H9 (cell line): ENCODE data around the gene DAB1. TPM values are rescaled to one million over a fixed set of nuclear protein-coding genes. Genes with fewer than 3 reads are reported as not detected.

Source experiments
- DNase-seq: peaks from one replicate; pipeline ENCODE4 v3.0.0-alpha.2; 2017
- H2AFZ ChIP-seq: one replicate; pipeline ENCODE4 v1.6.1; 2013; ENCODE audit warnings: mild to moderate bottlenecking, low read length, control low read depth, moderate library complexity
- H2AK5ac ChIP-seq: 2 replicates; pipeline ENCODE4 v1.6.1; 2013; ENCODE audit warnings: low read length, control low read depth, mixed read lengths; ENCODE audit not compliant: insufficient read length
- H2BK120ac ChIP-seq: one replicate; pipeline ENCODE4 v1.6.1; 2013; ENCODE audit warnings: low read depth, mild to moderate bottlenecking, low read length, control low read depth, inconsistent platforms; ENCODE audit not compliant: poor library complexity, severe bottlenecking
- H2BK12ac ChIP-seq: 2 replicates; pipeline ENCODE4 v1.6.1; 2013; ENCODE audit warnings: low read length, control low read depth, mixed read lengths, low read depth; ENCODE audit not compliant: insufficient read length
- H2BK15ac ChIP-seq: 2 replicates; pipeline ENCODE4 v1.6.1; 2013; ENCODE audit warnings: low read depth, low read length, control low read depth
- H2BK20ac ChIP-seq: one replicate; pipeline ENCODE4 v1.6.1; 2013; ENCODE audit warnings: low read depth, mild to moderate bottlenecking, low read length, control low read depth, inconsistent platforms; ENCODE audit not compliant: poor library complexity, severe bottlenecking
- H2BK5ac ChIP-seq: 2 replicates; pipeline ENCODE4 v1.6.1; 2013; ENCODE audit warnings: low read length, control low read depth, mixed read lengths; ENCODE audit not compliant: insufficient read length
- H3K14ac ChIP-seq: 2 replicates; pipeline ENCODE4 v1.6.1; 2013; ENCODE audit warnings: low read length, control low read depth; ENCODE audit not compliant: insufficient read depth
- H3K18ac ChIP-seq: 2 replicates; pipeline ENCODE4 v1.6.1; 2013; ENCODE audit warnings: low read depth, mild to moderate bottlenecking, mixed read lengths, low read length, control low read depth; ENCODE audit not compliant: insufficient read length
- H3K23ac ChIP-seq: 2 replicates; pipeline ENCODE4 v1.6.1; 2013; ENCODE audit warnings: low read length, control low read depth, mixed read lengths, low read depth; ENCODE audit not compliant: insufficient read length
- H3K23me2 ChIP-seq: 2 replicates; pipeline ENCODE4 v1.6.1; 2013; ENCODE audit warnings: low read depth, mild to moderate bottlenecking, mixed read lengths, low read length, control low read depth; ENCODE audit not compliant: insufficient read length, poor library complexity, severe bottlenecking
- H3K27ac ChIP-seq: 2 replicates; pipeline ENCODE4 v1.5.1; 2013; ENCODE audit warnings: low read length, control low read depth, mixed read lengths, low read depth; ENCODE audit not compliant: insufficient read length
- H3K27me3 ChIP-seq: 2 replicates; pipeline ENCODE4 v1.6.1; 2013; ENCODE audit warnings: low read length, control low read depth, inconsistent platforms; ENCODE audit not compliant: insufficient read depth
- H3K4ac ChIP-seq: 2 replicates; pipeline ENCODE4 v1.6.1; 2013; ENCODE audit warnings: low read depth, mild to moderate bottlenecking, control low read depth, inconsistent platforms, low read length, moderate library complexity
- H3K4me1 ChIP-seq: 2 replicates; pipeline ENCODE4 v1.6.1; 2013; ENCODE audit warnings: low read length, control low read depth, inconsistent platforms; ENCODE audit not compliant: insufficient read depth
- H3K4me2 ChIP-seq: 2 replicates; pipeline ENCODE4 v1.6.1; 2013; ENCODE audit warnings: low read length, control low read depth, mixed read lengths; ENCODE audit not compliant: insufficient read length, insufficient read depth
- H3K56ac ChIP-seq: 2 replicates; pipeline ENCODE4 v1.6.1; 2013; ENCODE audit warnings: low read depth, mild to moderate bottlenecking, mixed read lengths, low read length, control low read depth; ENCODE audit not compliant: insufficient read length
- H3K79me1 ChIP-seq: 2 replicates; pipeline ENCODE4 v1.6.1; 2013; ENCODE audit warnings: low read depth, mild to moderate bottlenecking, moderate library complexity, low read length, control low read depth, inconsistent platforms; ENCODE audit not compliant: insufficient read depth, poor library complexity, severe bottlenecking
- H3K79me2 ChIP-seq: 2 replicates; pipeline ENCODE4 v1.6.1; 2013; ENCODE audit warnings: low read length, control low read depth, inconsistent platforms; ENCODE audit not compliant: insufficient read depth
- H3K9ac ChIP-seq: 2 replicates; pipeline ENCODE4 v1.6.1; 2013; ENCODE audit warnings: low read length, control low read depth, mixed read lengths; ENCODE audit not compliant: insufficient read length; ENCODE audit errors: extremely low read depth
- H3K9me3 ChIP-seq: one replicate; pipeline ENCODE4 v1.6.1; 2013; ENCODE audit warnings: low read depth, low read length, inconsistent platforms; ENCODE audit not compliant: control insufficient read depth
- H3T11ph ChIP-seq: one replicate; pipeline ENCODE4 v1.6.1; 2013; ENCODE audit warnings: mild to moderate bottlenecking, low read length, control low read depth, inconsistent platforms
- H4K20me1 ChIP-seq: one replicate; pipeline ENCODE4 v1.6.1; 2013; ENCODE audit not compliant: control insufficient read depth, insufficient read length, insufficient read depth
- H4K5ac ChIP-seq: 2 replicates; pipeline ENCODE4 v1.6.1; 2013; ENCODE audit warnings: low read depth, mild to moderate bottlenecking, mixed read lengths, low read length, control low read depth; ENCODE audit not compliant: insufficient read length
- H4K8ac ChIP-seq: replicated peaks from 2 replicates; pipeline ENCODE4 v1.6.1; 2013; ENCODE audit warnings: low read length, control low read depth, mixed read lengths, low read depth; ENCODE audit not compliant: insufficient read length
- H4K91ac ChIP-seq: 2 replicates; pipeline ENCODE4 v1.6.1; 2013; ENCODE audit warnings: low read depth, mild to moderate bottlenecking, moderate library complexity, mixed read lengths, low read length, control low read depth; ENCODE audit not compliant: insufficient read length
- H3K27ac Mint-ChIP-seq, 3 experiments: 2 replicates in 2 of 3; 3 replicates in 1 of 3; pipeline ENCODE4 v1.8.0; 2020 to 2021; ENCODE audit warnings: mixed read lengths in 3 of 3, mild to moderate bottlenecking in 1 of 3, moderate library complexity in 1 of 3
- H3K27me3 Mint-ChIP-seq: 2 replicates; pipeline ENCODE4 v1.8.0; 2021; ENCODE audit warnings: low read depth, mild to moderate bottlenecking, moderate library complexity, mixed read lengths
- H3K36me3 Mint-ChIP-seq, 3 experiments: 2 replicates in 2 of 3; 3 replicates in 1 of 3; pipeline ENCODE4 v1.8.0; 2020 to 2021; ENCODE audit warnings: low read depth in 3 of 3, mixed read lengths in 3 of 3; ENCODE audit not compliant: insufficient read depth in 1 of 3
- H3K4me1 Mint-ChIP-seq, 2 experiments: 2 replicates each; pipeline ENCODE4 v1.8.0; 2020; ENCODE audit warnings: mixed read lengths in 2 of 2
- H3K4me3 Mint-ChIP-seq, 2 experiments: 2 replicates in 1 of 2; 3 replicates in 1 of 2; pipeline ENCODE4 v1.8.0; 2020 to 2021; ENCODE audit warnings: mild to moderate bottlenecking in 2 of 2, mixed read lengths in 2 of 2, moderate library complexity in 1 of 2
- H3K9me3 Mint-ChIP-seq, 2 experiments: 2 replicates in 1 of 2; 3 replicates in 1 of 2; pipeline ENCODE4 v1.8.0; 2020; ENCODE audit warnings: mild to moderate bottlenecking in 2 of 2, mixed read lengths in 2 of 2, moderate library complexity in 1 of 2
- CTCF ChIP-seq: fragments of 200-600 bp; sonication (generic); conservative IDR thresholded peaks from 3 replicates; pipeline ENCODE4 v1.8.0; 2021; ENCODE audit warnings: antibody characterized with exemption, mild to moderate bottlenecking
- WGBS: extraction: QIAGEN DNeasy Blood & Tissue Kit; methylation state at CpG from one replicate; pipeline ENCODE4 v1.1.7; 2013; ENCODE audit warnings: missing lambda C conversion rate, low lambda C conversion rate, mixed read lengths; ENCODE audit not compliant: insufficient read length; ENCODE audit errors: extremely low coverage; 5-methylcytosine and 5-hydroxymethylcytosine counted together
- total RNA-seq: library from RNA; stranded (reverse); gene quantifications from 2 replicates; pipeline ENCODE4 v1.2.1, GENCODE V29; 2021

The DAB1 gene
- total RNA-seq, 1 experiment from 2014 or later = 9.3 TPM

- Histone ChIP-seq H3T11ph (no peak overlapping the region), H3K56ac (no peak overlapping the region), H3K27ac (no peak overlapping the region), H2BK15ac (no peak overlapping the region), H3K14ac (no peak overlapping the region), H3K23ac (no peak overlapping the region), H4K91ac (no peak overlapping the region), H3K4me1 (no peaks in the 10 kb centered on the region), H3K79me1 (no peaks in the 10 kb centered on the region), H2BK5ac (no peak overlapping the region), H3K9ac (no peak overlapping the region), H3K4me2 (no peak overlapping the region), H4K20me1 (no peaks in the 10 kb centered on the region), H3K79me2 (no peaks in the 10 kb centered on the region), H2BK120ac (no peak overlapping the region), H3K27me3 (no peaks in the 10 kb centered on the region), H2AFZ (no peak overlapping the region), H3K9me3 (no peaks in the 10 kb centered on the region), H2AK5ac (no peak overlapping the region), H3K4ac (no peak overlapping the region), H4K8ac (no peak overlapping the region), H4K5ac (no peak overlapping the region), H3K18ac (no peak overlapping the region), H2BK20ac (no peak overlapping the region), H3K23me2 (no peaks in the 10 kb centered on the region), H2BK12ac (no peak overlapping the region)
- Mint-ChIP-seq H3K4me1 (peaks cover 13 to 17% of the 10 kb centered on the region in 2 experiments), H3K27ac (no peak overlapping the region), H3K4me3 (no peak overlapping the region), H3K36me3 (no peaks in the 10 kb centered on the region), H3K9me3 (no peaks in the 10 kb centered on the region), H3K27me3 (no peaks in the 10 kb centered on the region)
- TF ChIP-seq CTCF = no peak
- DNase-seq = no peak
- no CpG with 5 or more reads among the region's 6 CpGs for WGBS
Measured at GRCh38 chr1:57393058-57393584, 30.7 kb downstream of the DAB1 start.
